ENCODE measurements around the gene CROCC2.

DNA sequence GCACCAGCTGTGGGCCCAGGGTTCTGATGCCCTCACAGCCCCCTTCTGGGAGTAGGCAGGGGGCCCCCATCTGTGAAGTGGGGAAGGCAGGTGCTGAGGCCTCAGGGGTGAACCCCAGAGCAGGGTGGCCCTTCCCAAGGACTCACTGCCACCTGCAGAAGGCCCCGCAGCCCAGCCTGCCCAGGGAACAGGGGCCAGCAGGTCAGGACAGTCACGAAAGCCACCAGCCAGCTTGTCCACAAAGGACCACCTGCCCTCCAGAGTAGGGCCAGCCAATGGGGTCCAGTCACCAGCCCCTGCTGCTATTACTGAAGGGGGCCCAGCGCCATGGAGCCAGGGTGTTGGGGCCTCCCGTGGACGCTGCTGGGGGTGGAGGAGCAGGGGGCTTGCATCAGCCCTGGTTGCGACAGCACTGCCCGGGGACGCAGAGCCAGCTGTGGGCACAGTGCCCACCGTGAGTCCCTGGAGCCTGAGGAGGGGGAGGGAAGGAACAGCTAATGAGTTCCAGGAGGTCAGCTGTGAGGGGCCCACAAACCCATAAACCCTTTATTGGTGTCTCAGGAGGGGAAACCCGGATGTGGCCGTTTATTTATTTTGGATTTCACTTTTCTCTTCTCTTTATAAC, 80.8 kb downstream of the CROCC2 start:
- TF ChIP-seq, protein P1, sequence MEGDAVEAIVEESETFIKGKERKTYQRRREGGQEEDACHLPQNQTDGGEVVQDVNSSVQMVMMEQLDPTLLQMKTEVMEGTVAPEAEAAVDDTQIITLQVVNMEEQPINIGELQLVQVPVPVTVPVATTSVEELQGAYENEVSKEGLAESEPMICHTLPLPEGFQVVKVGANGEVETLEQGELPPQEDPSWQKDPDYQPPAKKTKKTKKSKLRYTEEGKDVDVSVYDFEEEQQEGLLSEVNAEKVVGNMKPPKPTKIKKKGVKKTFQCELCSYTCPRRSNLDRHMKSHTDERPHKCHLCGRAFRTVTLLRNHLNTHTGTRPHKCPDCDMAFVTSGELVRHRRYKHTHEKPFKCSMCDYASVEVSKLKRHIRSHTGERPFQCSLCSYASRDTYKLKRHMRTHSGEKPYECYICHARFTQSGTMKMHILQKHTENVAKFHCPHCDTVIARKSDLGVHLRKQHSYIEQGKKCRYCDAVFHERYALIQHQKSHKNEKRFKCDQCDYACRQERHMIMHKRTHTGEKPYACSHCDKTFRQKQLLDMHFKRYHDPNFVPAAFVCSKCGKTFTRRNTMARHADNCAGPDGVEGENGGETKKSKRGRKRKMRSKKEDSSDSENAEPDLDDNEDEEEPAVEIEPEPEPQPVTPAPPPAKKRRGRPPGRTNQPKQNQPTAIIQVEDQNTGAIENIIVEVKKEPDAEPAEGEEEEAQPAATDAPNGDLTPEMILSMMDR (IDR thresholded peaks at IDR 0.05), result no peak
- peak; percentile 60 to 92 for TF ChIP-seq POLR2AphosphoS5 (IDR thresholded peaks at IDR 0.05; ENCODE audit: insufficient read depth in 1 of 2, low read depth in 1 of 2)
